ENCODE results near the gene ATP6AP2.

The ATP6AP2 gene

GRCh38 chrX:40542972-40543371 lies 37.8 kb upstream of the ATP6AP2 start:
- no peak for TF ChIP-seq CTCF (IDR thresholded peaks at IDR 0.05; ENCODE audit: control insufficient read depth, extremely low read depth, insufficient read depth)
- no peak overlapping the region for H3K4me3 ChIP-seq (ENCODE audit: low read depth, low read length)
- DNase-seq (ENCODE audit: low read depth) = no peak

- H3K4me3 ChIP-seq (ENCODE audit: low read depth, low read length) = no peak overlapping the region
- DNase-seq (ENCODE audit: low read depth) = peak; percentile 52
- peak; percentile 54 for TF ChIP-seq CTCF (IDR thresholded peaks at IDR 0.05; ENCODE audit: control insufficient read depth, extremely low read depth, insufficient read depth)
Observed at GRCh38 chrX:40543661-40544328, 37.0 kb upstream of the ATP6AP2 start.

- H3K4me3 ChIP-seq (ENCODE audit: low read depth, low read length) = no peak overlapping the region
- peak; percentile 28 for DNase-seq (ENCODE audit: low read depth)
- no peak for TF ChIP-seq CTCF (IDR thresholded peaks at IDR 0.05; ENCODE audit: control insufficient read depth, extremely low read depth, insufficient read depth)
Observed at GRCh38 chrX:40544343-40545266, 36.2 kb upstream of the ATP6AP2 start.

- no peak for DNase-seq (ENCODE audit: low read depth)
- no peak overlapping the region for H3K4me3 ChIP-seq (ENCODE audit: low read depth, low read length)
- no peak for TF ChIP-seq CTCF (IDR thresholded peaks at IDR 0.05; ENCODE audit: control insufficient read depth, extremely low read depth, insufficient read depth)
Observed at GRCh38 chrX:40546870-40547269, 33.9 kb upstream of the ATP6AP2 start.

- TF ChIP-seq CTCF (IDR thresholded peaks at IDR 0.05; ENCODE audit: control insufficient read depth, extremely low read depth, insufficient read depth) = no peak
- H3K4me3 ChIP-seq (ENCODE audit: low read depth, low read length) = no peak overlapping the region
- no peak for DNase-seq (ENCODE audit: low read depth)
Observed at GRCh38 chrX:40550066-40550465, 30.7 kb upstream of the ATP6AP2 start.

GRCh38 chrX:40552768-40553167 lies 28.0 kb upstream of the ATP6AP2 start:
- peak; percentile 43 for TF ChIP-seq CTCF (IDR thresholded peaks at IDR 0.05; ENCODE audit: control insufficient read depth, extremely low read depth, insufficient read depth)
- DNase-seq (ENCODE audit: low read depth) = no peak
- H3K4me3 ChIP-seq (ENCODE audit: low read depth, low read length) = no peak overlapping the region

Data from LNCaP clone FGC (cell line).